Measurements from ENCODE around the gene CBX3.
"Not testable (repeated sequence)": the region's sequence is repeated elsewhere in the genome, so short reads cannot be mapped to it uniquely, and the experiment has no call there.

The CBX3 gene

GRCh38 chr7:26201247-26202018 lies at the start of gene CBX3:
Gene CBX3 (plus strand): TSS chr7:26201745. CDS start chr7:26202999, 1,254 bp downstream.
- in situ Hi-C loops (cut with MboI; ENCODE audit: low pct_unique_long_range_greater_than_20kb, low sequenced_read_pairs, unreplicated experiment) = no loop called here
- TF ChIP-seq CTCF (IDR thresholded peaks at IDR 0.05; ENCODE audit: extremely low read depth, insufficient read depth, missing control alignments) = no peak
- DNase-seq (ENCODE audit: low spot score) = peak; percentile 91

DNA sequence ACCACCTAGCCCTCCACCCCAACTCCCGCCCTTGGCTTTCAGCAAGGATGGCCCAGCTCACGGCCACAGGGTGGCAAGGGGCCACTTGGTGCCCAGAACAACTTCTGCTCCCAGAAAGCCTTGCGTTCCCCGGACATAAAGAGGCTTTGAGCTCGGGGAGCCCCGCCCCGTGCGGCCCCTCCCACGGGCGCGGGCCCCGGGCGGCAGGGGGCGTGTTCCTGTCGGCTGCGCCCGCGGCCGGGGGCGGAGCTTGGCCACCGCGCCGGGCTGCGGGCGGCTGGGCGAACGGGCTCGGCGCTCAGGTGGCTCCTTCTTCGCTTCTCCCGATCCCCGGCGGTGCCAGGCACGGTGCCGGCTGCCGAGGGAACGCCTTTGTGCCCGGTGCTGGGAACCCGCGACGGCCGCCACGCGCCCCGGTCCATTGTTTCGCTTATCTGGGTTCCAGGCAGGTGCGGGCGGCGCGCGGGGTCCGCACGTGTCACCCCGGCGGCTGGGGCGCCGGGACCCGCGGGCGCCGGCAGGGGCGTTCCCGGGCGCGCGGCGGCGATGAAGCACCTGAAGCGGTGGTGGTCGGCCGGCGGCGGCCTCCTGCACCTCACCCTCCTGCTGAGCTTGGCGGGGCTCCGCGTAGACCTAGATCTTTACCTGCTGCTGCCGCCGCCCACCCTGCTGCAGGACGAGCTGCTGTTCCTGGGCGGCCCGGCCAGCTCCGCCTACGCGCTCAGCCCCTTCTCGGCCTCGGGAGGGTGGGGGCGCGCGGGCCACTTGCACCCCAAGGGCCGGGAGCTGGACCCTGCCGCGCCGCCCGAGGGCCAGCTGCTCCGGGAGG lies 49.4 kb upstream of the CBX3 start, which contains the start of gene NFE2L3:
Gene NFE2L3 (plus strand): TSS at position 246 of the 829 bp plus-strand sequence. CDS start 301 bp downstream, at position 547.
- peak; percentile 94 for DNase-seq (ENCODE audit: low spot score)
- in situ Hi-C loops (cut with MboI; ENCODE audit: low pct_unique_long_range_greater_than_20kb, low sequenced_read_pairs, unreplicated experiment) = no loop called here
- peak; percentile 8 for TF ChIP-seq CTCF (IDR thresholded peaks at IDR 0.05; ENCODE audit: extremely low read depth, insufficient read depth, missing control alignments)

- in situ Hi-C loops (cut with MboI; ENCODE audit: low pct_unique_long_range_greater_than_20kb, low sequenced_read_pairs, unreplicated experiment) = not testable (repeated sequence)
- peak; percentile 27 for DNase-seq (ENCODE audit: low spot score)
Observed at GRCh38 chr7:26152782-26153240, 48.7 kb upstream of the CBX3 start.

DNA sequence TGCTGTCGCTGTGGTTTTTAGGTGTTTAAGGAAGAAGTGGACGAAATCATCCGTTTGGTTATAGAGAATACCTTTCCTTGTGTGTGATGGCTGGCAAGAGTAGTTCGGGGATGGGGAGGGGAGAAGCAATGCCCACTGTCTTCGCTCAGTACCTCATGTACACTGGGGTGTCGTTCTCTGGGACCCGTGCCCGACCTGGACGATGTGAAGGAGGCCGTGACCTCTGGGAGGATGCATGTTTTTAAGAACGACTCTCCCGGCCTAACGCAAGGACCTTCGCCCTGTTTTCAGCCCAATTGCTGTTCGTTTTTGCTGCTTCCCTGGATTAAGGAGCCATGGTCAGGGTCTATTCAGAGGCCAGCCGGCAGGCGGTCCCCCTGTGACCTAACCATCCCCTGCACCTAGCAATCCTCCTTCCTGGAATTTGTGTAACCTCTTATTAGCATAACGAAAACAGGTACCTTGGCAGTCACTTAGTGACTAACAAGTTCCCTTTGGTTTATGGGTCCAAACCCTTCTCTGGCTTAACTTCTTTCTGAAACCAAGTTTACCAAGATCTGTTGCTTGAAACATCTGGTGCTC lies 48.2 kb upstream of the CBX3 start:
- peak; percentile 23 for DNase-seq (ENCODE audit: low spot score)
- TF ChIP-seq CTCF (IDR thresholded peaks at IDR 0.05; ENCODE audit: extremely low read depth, insufficient read depth, missing control alignments) = no peak
- in situ Hi-C loops (cut with MboI; ENCODE audit: low pct_unique_long_range_greater_than_20kb, low sequenced_read_pairs, unreplicated experiment) = no loop called here

DNA sequence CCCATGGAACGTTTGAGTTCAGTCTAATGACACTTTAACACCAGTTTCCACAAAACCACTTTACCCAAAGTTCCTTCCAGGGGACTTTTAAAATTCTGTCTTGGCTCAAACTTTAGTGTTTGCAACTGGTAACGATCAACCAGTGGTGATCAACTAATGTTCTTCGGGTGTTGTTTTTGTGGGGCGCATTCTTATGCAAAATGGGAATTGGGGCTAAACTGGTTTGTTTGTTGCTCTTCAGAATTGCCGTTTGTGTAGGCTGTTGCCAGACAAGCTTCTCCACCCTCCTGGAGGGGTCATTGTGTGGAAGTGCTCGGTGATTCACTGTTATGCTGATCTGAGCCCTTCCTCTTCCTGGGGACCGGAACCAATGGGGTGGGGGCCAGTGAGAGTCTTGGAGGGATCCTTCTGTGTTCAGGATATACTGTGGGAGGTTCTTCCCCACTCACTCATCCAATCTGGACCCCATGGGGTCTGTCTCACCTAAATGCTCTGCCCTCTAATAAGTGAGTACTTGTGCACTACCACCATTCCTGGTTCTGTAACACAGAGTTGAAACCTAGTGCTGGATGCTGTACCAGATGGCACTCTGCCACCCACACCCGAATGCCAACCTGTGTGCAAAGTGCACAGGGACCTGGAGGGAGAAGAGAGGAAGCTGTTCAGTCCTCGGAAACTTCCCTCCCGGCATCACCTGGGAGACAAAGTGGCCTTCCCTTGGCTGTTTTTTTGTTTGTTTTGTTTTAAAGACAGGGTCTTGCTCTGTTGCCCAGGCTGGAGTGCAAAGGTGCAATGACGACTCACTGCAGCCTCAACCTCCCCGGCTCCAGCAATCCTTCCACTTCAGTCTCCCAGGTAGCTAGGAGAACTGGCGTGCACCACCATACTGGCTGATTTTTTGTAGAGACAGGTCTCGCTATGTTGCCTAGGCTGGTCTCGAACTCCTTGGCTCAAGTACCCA lies 47.4 kb upstream of the CBX3 start:
- in situ Hi-C loops (cut with MboI; ENCODE audit: low pct_unique_long_range_greater_than_20kb, low sequenced_read_pairs, unreplicated experiment) = no loop called here
- peak; percentile 27 for DNase-seq (ENCODE audit: low spot score)
- TF ChIP-seq CTCF (IDR thresholded peaks at IDR 0.05; ENCODE audit: extremely low read depth, insufficient read depth, missing control alignments) = no peak

DNA sequence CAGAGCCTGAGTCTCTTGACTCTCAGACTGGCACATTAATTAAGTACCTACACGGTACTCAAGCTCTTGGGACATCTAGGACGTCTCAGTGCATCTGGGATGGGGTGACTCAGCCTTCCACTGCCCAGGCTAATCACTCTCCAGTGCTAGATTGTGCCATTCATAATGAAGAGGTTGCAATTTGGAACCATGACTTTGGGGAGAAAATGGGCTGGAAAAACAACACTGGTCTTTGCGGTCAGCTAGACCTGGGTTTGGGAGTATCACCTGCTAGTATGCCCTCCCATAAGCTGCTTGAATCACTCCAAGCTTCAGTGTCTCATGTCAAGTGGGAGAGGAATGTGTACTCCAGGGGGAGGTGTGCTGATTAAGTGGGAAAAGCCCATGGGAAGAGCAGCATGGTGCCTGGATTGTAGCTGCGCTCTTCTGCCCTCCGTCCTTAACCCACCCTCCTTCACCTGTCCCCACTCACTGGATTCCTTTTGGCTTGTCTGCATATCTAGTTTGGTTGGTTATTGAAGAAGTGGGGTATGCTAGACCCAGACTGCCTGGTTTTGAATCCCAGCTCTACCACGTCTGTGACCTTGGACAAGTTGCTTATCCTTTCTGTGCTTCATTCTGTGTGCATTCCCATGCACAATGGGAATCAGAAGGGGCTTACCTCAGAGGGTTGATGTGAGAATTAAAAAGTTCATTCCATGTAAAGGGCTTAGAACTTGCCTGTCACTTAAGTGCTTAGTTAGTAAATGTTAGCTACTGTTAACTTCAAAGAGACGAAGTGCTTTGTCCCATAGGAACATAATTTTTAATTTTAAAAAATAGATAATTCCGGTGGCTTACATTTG lies 45.8 kb upstream of the CBX3 start:
- in situ Hi-C loops (cut with MboI; ENCODE audit: low pct_unique_long_range_greater_than_20kb, low sequenced_read_pairs, unreplicated experiment) = no loop called here
- TF ChIP-seq CTCF (IDR thresholded peaks at IDR 0.05; ENCODE audit: extremely low read depth, insufficient read depth, missing control alignments) = no peak
- no peak for DNase-seq (ENCODE audit: low spot score)
